GM18873 (cell line): ENCODE data around the gene CTRL.
"Not testable (repeated sequence)": the region's sequence is repeated elsewhere in the genome, so short reads cannot be mapped to it uniquely, and the experiment has no call there.

ENCODE experiments used
- ATAC-seq: cut with Tn5 transposase; IDR thresholded peaks from one replicate; pipeline ENCODE4 v1.9.1; 2021; ENCODE audit warnings: mild to moderate bottlenecking, moderate library complexity, moderate number of reproducible peaks; ENCODE audit not compliant: unreplicated experiment, low FRiP score

CTRL gene

GRCh38 chr16:67927131-67927941 is 4.3 kb downstream of the CTRL start:
- no peak for ATAC-seq

DNA sequence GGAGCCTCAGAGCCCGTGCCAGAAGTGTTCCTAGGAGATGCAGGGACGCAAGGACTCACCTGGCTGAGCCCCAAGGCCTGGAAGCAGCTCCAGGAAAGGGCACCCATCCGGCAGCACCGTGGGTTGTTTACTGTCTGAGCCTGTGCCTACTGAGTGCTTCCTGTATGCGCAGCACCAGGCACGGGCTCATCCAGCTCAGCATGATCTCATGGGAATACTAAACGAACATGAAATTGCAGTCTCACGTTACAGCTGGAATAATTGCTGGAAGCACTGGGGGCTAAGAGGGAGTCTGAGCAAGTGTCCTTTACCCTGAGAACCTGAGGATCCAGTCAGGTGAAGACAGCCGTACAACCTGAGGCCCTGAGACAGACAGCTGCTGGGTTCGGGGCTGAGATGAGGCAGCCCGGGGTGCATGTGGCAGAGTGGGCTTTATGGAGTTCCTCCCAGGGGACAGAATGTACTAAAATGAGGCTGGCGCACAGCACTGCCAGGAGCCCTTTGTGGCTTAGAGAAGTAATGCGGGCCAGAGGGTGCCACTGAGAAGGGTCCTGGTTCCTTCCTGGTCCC is 5.4 kb downstream of the CTRL start:
- ATAC-seq, result no peak

GRCh38 chr16:67924140-67924906 is 7.3 kb downstream of the CTRL start:
- ATAC-seq, result no peak

DNA sequence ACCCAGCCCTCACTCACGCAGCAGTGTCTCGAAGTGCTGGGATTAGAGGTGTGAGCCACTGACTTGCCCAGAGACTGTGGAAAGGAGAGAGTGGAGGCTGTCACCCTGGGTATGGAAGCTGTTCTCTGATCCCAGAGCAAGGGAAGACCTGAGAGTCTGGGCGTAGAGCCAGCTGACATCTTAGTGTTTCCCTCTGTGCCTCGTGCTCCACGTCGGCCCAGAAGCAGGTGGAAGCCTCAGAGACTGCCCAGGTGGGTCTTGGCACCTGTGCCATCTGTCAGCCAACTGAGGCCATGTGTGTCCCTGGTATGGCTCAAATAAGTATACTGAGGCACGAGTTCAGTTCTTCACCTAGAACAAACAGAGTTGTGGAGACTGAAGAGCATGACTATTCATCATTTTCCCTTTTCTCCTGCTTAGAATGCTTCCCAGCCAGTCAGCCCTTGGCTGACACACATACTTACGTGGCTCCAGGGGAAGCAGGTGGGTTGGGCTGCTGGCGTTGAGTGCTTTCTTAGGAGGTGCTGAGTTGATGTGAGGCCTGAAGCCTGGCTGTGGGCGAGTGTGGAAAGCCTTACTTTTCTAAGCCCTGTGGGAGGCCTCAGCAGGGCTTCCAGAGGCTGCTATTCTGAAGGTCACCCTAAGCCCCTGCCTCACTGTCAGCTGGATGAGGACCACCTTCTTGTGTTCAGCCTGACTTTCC is 8.1 kb downstream of the CTRL start:
- no peak for ATAC-seq

GRCh38 chr16:67922740-67923139 is 8.9 kb downstream of the CTRL start:
- no peak for ATAC-seq

DNA sequence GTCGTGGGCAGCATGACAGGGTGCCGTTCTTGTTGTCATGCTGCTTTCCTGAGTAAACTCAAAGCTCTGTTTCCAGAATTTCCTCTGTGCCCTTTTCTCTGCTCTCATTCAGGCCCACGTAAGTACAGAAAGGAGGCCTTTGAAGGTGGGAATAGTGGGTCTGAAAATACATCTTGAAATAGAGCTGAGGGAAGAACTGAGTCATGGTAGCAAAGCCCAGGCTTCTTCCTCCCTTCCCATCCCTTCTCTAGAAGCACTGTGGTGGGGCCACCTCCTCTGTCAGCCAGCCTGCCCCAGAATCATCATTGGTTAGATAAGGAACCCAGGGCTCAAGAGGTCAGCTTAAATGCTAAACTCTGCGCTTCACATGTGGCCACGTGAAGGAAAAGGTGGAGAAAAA is 9.4 kb downstream of the CTRL start:
- no peak for ATAC-seq

- no peak for ATAC-seq
Measured at GRCh38 chr16:67919622-67920221, 11.9 kb downstream of the CTRL start.

DNA sequence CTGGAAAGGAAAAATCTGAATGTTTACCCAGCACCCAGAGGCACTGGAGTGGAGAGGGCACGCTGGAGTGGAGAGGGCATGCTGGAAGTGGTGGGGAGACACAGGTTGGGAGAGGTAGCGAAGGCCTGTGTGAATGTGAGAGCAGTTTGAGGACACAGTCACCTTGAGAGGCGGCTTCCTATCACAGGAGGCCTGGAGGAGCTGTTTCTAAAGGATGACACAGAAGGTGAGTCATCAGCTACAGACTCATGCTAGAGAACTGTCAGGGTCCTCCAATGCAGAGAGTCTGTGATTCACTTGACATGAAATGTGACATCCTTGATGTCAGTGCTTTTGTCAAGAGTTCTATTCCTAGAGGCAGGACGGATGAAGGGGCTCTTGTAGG is 13.8 kb downstream of the CTRL start:
- ATAC-seq, result no peak

- no peak for ATAC-seq
Measured at GRCh38 chr16:67917140-67917851, 14.4 kb downstream of the CTRL start.

- ATAC-seq, result no peak
Measured at GRCh38 chr16:67915831-67916723, 15.6 kb downstream of the CTRL start.

DNA sequence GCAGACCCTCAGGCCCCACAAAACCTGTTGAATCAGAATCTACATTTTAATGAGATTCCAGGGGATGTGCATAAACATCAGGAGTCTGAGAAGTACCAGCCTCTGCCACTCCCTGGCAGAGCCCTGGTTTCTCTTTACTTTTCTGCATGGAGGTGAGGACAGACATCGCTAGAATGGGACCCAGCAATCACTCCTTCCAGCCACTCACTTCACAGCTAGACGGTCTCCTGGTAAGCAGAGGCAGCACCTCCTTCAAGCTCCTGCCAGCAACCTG is 16.2 kb downstream of the CTRL start:
- ATAC-seq, result not testable (repeated sequence)

- ATAC-seq, result no peak
Measured at GRCh38 chr16:67914758-67915495, 16.7 kb downstream of the CTRL start.

DNA sequence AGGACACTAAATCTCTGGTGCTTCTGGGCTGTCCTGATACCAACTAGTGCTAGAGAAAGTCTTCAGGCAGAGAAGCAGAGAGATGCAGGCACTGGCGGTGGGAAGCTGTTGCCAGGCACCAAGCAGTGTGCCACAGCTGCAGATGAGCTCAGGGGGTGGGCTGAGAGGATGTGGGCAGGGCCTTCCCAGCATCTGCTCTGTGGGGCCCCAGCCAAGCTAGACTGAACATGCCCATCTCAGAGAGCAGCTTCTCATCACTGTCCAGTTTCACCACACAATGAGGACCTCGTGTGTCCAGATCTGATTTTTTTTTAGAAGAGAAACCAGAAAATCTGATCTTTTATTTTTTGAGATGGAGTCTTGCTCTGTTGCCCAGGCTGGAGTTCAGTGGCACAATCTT is 21.5 kb downstream of the CTRL start:
- no peak for ATAC-seq

- ATAC-seq, result no peak
Measured at GRCh38 chr16:67909056-67909742, 22.5 kb downstream of the CTRL start.

DNA sequence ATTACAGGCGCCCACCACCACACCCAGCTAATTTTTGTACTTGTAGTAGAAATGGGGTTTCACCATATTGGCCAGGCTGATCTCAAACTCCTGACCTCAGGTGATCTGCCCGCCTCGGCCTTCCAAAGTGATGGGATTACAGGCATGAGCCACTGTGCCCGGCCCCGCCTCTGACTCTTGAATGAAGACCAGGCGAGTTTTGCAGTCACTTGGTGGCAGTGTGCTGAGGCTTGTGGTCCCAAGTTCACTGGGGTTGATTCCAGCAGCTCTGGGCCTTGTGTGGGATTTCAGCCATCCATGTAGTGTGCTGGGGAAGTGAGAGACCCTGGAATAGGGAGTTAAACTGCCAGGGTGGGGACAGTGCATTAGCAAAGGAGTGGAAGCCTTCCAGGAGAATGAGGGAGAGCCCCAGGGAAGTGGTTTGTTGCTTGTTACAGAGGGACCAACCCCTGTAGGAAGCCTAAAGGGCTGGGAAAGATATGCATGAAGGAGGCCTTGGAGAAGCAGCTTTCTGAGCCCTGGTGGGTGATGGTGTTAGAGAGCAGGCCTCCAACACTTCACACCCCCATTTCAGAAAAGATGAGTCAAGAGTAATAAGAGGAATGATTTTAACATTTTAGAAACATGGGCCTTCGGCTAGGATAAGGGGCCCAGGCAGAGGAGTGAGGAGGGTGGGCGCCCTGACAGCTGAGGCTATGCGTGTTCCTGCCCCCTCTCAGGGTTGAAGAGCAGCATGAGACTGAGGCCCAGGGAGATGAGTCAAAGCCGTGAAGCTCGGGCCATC is 24.1 kb downstream of the CTRL start:
- no peak for ATAC-seq

- no peak for ATAC-seq
Measured at GRCh38 chr16:67902831-67903230, 28.8 kb downstream of the CTRL start.

DNA sequence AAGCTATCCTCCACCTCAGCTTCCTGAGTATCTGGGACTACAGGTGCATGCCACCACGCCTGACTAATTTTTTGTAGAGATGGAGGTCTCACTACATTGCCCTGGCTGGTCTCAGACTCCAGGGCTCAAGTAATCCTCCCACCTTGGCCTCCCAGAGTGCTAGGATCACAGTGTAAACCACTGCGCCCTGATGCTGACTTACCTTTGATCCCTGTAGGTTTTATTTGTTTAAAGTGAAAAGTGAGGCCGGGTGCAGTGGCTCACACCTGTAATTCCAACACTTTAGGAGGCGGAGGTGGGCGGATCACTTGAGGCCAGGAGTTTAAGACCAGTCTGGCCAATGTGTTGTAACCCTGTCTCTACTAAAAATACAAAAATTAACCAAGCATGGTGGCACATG is 29.9 kb downstream of the CTRL start:
- ATAC-seq, result no peak
